ENCODE data around the gene PPM1H.

PPM1H gene

DNA sequence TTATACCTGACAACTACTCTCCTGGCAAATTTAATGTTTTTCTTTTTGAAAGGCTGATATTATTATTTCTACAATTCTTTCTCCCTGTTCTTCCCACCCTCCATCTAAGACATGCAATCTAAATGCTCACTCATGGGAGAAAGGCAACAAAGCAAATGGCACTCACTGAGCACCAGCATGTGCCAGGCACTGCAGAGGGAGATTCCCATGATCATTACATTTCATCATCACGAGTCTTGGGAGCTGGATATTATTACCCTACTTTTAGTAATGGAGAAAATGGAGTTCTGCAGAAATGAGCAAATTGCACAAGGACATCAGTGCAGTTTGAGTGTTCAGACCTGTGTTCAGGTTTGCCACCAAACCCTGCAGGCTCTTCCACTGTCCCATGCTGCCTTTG, 27.9 kb downstream of the PPM1H start:
- TF ChIP-seq, protein P1, sequence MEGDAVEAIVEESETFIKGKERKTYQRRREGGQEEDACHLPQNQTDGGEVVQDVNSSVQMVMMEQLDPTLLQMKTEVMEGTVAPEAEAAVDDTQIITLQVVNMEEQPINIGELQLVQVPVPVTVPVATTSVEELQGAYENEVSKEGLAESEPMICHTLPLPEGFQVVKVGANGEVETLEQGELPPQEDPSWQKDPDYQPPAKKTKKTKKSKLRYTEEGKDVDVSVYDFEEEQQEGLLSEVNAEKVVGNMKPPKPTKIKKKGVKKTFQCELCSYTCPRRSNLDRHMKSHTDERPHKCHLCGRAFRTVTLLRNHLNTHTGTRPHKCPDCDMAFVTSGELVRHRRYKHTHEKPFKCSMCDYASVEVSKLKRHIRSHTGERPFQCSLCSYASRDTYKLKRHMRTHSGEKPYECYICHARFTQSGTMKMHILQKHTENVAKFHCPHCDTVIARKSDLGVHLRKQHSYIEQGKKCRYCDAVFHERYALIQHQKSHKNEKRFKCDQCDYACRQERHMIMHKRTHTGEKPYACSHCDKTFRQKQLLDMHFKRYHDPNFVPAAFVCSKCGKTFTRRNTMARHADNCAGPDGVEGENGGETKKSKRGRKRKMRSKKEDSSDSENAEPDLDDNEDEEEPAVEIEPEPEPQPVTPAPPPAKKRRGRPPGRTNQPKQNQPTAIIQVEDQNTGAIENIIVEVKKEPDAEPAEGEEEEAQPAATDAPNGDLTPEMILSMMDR (IDR thresholded peaks at IDR 0.05; ENCODE audit: control extremely low read depth, extremely low read depth, low read depth, missing control alignments): no peak
- CTCF ChIA-PET: interaction anchor here (0.6 to 1.3 kb wide), 4 partner anchors 12 to 162 kb away, joined by 3 read pairs; partner anchors contain the start of gene PPM1H
- POLR2A ChIA-PET: no interaction called here
- no peak for DNase-seq (ENCODE audit: extremely low spot score)

DNA sequence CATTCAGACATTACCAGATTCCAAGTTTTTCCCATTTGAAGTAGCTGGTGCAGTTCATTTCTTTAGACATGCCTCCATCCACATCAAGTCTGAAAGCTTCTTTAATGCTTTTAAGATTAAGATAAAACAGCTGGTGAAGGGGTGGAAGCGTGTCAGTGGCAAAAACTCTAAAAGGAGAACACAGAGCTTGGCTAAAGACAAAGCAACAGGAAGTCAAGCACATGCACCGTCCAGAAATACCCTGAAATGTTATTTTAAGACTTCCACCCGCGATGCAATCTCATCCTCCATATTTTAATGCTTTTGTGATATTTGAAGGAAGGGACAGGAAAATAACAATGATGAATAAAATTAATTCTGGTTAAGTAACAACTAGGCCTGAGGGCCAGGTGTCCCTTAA, 31.8 kb downstream of the PPM1H start:
- no peak for DNase-seq (ENCODE audit: extremely low spot score)
- TF ChIP-seq, protein P1 (IDR thresholded peaks at IDR 0.05; ENCODE audit: control extremely low read depth, extremely low read depth, low read depth, missing control alignments): no peak
- CTCF ChIA-PET: interaction anchor here (1.6 kb wide), 1 partner anchor 32 kb away, joined by 4 read pairs; the partner anchor contains the start of gene PPM1H
- POLR2A ChIA-PET: no interaction called here

DNA sequence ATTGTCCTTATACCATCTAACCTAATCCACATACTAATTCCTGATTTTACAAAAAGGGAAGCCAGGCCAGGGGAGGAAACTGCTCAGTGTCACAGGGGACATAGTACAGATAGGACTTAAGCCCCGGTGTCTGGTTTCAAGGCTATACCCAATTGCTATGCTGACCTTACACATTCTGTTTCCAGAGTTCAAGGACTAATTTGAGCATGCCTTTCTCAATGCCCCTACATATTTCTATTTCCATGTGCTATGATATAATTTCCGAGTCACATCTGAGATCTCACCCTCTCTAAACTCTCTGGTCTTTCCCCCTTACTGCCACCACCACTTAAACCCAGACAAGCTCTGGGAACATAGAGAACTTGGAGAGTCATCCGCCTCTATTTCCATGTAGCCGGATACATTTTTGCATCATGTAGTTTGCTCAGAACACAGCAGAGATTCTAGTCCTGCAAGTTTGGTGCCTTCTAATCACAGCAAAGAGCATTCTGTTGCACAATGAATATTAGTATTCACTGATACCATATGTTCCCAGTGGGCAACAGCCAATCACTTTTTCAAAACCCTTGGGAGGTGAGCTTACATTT, 34.2 kb downstream of the PPM1H start:
- TF ChIP-seq, protein P1 (IDR thresholded peaks at IDR 0.05; ENCODE audit: control extremely low read depth, extremely low read depth, low read depth, missing control alignments): no peak
- ChIA-PET CTCF (interaction anchor here (1.5 kb wide), 1 partner anchor 44 kb away, joined by 3 read pairs; no protein-coding TSS in a partner anchor), POLR2A (no interaction called here)
- no peak for DNase-seq (ENCODE audit: extremely low spot score)

DNA sequence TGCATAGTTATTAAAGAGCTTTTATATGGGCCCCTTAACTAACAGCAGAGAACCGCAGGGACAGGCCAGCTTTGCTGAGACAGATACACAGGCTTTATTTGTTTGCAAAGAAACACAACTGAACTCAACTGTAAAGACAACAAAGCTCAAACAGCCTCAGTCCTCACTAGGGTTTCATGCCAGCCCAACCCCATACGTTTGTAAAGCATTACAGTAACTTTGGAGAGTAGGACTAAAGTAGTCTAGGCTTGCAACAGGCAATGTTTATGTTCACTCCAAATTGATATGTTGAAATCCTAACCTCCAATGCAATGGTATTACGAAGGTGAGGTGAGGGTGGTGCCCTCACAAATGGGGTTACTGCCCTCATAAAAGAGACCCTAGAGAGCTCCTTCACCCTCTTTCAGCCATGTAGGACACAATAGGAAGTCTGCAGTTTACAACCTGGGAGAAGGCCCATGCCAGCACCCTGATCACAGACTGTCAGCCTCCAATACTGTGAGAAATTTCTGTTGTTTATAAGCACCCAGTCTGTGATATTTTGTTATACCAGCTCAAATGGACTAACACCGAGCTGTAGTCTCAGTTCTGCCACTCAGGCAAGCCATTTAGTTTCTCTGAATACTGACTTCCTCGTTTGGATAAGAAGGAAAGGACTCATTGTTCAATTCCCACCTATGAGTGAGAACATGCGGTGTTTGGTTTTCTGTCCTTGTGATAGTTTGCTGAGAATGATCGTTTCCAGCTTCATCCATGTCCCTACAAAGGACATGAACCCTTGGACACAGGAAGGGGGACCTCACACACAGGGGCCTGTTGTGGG, 35.2 kb downstream of the PPM1H start:
- no peak for DNase-seq (ENCODE audit: extremely low spot score)
- POLR2A ChIA-PET: no interaction called here
- CTCF ChIA-PET: interaction anchor here (1.5 kb wide), 1 partner anchor 45 kb away, joined by 3 read pairs; no protein-coding TSS in a partner anchor
- TF ChIP-seq, protein P1 (IDR thresholded peaks at IDR 0.05; ENCODE audit: control extremely low read depth, extremely low read depth, low read depth, missing control alignments): no peak

DNA sequence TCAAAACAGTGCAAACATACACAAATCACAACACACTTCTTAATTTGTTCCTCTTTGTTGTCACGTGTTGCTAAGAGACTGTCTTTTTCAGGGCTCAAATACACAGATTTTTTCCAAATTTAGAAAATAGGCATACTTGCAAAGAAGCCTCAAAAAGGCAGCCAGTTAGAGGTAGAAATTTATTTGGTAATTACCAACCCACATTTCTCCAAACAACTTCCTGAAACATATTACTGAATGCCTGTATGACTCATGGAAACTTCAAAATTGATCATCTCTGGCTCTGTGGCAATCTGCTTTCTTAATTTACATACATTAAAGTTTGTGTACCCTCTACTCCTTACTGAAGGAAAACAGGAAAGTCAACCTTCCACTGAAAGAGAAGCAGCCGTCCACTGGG, 36.4 kb downstream of the PPM1H start:
- no peak for DNase-seq (ENCODE audit: extremely low spot score)
- ChIA-PET POLR2A (no interaction called here), CTCF (no interaction called here)
- TF ChIP-seq, protein P1 (IDR thresholded peaks at IDR 0.05; ENCODE audit: control extremely low read depth, extremely low read depth, low read depth, missing control alignments): no peak

DNA sequence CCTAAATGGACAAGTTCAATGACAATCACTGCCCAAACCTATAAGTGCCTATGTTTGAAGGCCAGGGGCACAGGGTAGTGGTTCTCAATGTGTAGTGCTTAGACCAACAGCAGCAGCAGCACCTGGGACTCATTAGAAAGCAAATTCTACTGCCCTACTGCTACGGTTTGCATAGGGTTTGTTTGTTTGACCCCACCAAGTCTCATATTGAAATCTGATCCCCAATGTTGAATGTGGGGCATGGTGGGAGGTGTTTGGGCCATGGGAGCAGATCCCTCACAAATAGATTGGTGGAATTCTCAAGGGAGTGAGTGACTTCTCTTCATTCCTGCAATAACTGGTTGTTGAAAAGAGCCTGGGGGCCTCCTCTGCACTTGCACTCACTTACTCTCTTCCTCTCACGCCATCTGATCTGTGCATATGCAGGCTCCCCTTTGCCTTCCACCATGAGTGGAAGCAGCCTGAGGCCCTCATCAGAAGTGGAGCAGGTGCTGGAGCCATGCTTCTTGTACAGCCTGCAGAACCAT, 39.5 kb downstream of the PPM1H start:
- ChIA-PET POLR2A (no interaction called here), CTCF (no interaction called here)
- DNase-seq (ENCODE audit: extremely low spot score): no peak
- TF ChIP-seq, protein P1 (IDR thresholded peaks at IDR 0.05; ENCODE audit: control extremely low read depth, extremely low read depth, low read depth, missing control alignments): no peak
